Thyroid gland (tissue), 4 donors: Measurements from ENCODE around the gene ASIC4. TPM values are rescaled to one million over a fixed set of nuclear protein-coding genes. Genes with fewer than 3 reads are reported as not detected.

Source experiments
- DNase-seq, 2 donors: peaks; one replicate each; pipeline ENCODE4 v3.0.0-alpha.2; 2019
- H3K27ac ChIP-seq, 3 donors: fragments of 200-600 bp; sonication (generic); 1 replicate in 2 of 3; 2 replicates in 1 of 3; pipeline ENCODE4 v1.5.1; 2016 to 2019; ENCODE audit warnings: mild to moderate bottlenecking in 1 of 3, moderate library complexity in 1 of 3
- H3K27me3 ChIP-seq: fragments of 200-600 bp; sonication (generic); one replicate; pipeline ENCODE4 v1.5.1; 2019
- H3K36me3 ChIP-seq, 2 donors: fragments of 200-600 bp; sonication (generic); one replicate each; pipeline ENCODE4 v1.5.1; 2016 to 2019
- H3K4me1 ChIP-seq, 2 donors: fragments of 200-600 bp; sonication (generic); one replicate each; pipeline ENCODE4 v1.5.1; 2017 to 2019
- H3K4me3 ChIP-seq, 3 donors: fragments of 200-600 bp; sonication (generic); replicated peaks in 1 of 3; 1 replicate in 2 of 3; 2 replicates in 1 of 3; pipeline ENCODE4 v1.5.1; 2016; ENCODE audit warnings: mild to moderate bottlenecking in 1 of 3
- H3K9me3 ChIP-seq: fragments of 200-600 bp; sonication (generic); one replicate; pipeline ENCODE4 v1.5.1; 2017
- POLR2A ChIP-seq, 2 donors: fragments of 450-650 bp; IDR thresholded peaks; one replicate each; pipeline ENCODE4 v1.6.1; 2017; ENCODE audit warnings: antibody characterized with exemption in 2 of 2, mild to moderate bottlenecking in 2 of 2, moderate library complexity in 1 of 2
- WGBS, 2 donors: methylation state at CpG; one replicate each; pipeline ENCODE4 v1.1.5; 2017; 5-methylcytosine and 5-hydroxymethylcytosine counted together
- intact Hi-C: fragments of 100-400 bp; cut with DNase I; formaldehyde crosslinking; loops from one replicate; pipeline ENCODE4 v1.15.1; 2023
- total RNA-seq, 4 donors: library from RNA; depleted of rRNA; stranded (reverse); fragments of >200 nt; gene quantifications; one replicate each; pipeline ENCODE4 v1.2.3, GENCODE V29; 2016
- TF ChIP-seq, protein P1 (sequence below), 6 experiments: fragments of 200-600 bp in 3 of 6; fragments of 450-650 bp in 3 of 6; sonication (generic) in 3 of 6; IDR thresholded peaks; one replicate each; pipeline ENCODE4 v1.5.1; 2016 to 2019; ENCODE audit warnings: antibody characterized with exemption in 6 of 6, mild to moderate bottlenecking in 2 of 6, inconsistent platforms in 1 of 6, moderate library complexity in 1 of 6

The ASIC4 gene
- total RNA-seq, 4 donors from 2014 or later: not detected

DNA sequence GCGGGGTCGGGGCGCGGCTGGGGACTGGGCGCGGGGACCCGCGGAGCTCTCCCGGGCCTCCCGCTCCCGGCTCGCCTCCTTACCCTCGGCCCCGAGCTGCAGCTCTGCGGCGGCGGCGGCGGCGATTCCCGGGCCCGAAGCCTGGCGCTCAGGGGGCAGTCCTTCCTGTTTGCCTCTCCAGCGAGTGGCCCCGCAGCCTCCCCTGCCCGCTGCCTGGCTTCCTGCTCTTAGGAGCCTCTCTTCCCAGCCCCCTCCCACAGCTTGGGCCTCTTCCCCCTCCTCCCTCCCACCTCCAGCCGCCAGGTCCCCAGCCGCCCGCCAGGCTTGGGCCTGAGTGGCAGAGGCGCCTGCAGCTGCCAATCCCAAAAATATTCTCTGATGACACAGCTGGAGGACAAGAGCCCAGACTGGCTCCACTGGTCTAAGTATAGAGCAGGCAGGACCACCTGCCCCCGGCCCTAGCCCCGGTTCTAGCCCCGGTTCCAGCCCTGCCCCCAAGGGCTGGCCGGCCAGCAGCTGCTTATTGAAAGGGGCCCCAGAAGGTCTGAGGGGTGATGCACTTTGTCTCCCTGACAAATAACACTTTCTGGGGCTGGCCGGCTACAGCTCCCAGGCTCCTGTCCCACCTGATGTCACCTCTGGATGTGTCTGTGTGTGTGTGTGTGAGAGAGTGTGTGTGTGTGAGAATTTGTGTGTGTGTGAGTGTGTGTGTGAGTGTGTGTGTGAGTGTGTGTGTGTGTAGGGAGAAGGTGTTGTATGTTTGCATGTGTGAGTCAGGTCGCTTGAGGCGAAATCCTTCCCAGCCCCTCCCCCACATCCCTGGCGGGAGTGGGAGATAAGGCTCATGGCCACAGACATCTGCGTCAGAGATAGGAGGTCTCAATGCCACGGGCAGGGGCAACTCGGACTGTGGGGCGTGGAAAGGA lies 57.3 kb downstream of the ASIC4 start, which contains the start of gene OBSL1:
TSS of gene OBSL1 (minus strand) at position 229 of the 926 bp plus-strand sequence. CDS start 307 bp downstream, outside the sequence.
- peak within 1 kb of the TSS; percentile 50 to 77 (median 66) for H3K4me3 ChIP-seq
- intact Hi-C loops: no loop called here
- TF ChIP-seq, protein P1, sequence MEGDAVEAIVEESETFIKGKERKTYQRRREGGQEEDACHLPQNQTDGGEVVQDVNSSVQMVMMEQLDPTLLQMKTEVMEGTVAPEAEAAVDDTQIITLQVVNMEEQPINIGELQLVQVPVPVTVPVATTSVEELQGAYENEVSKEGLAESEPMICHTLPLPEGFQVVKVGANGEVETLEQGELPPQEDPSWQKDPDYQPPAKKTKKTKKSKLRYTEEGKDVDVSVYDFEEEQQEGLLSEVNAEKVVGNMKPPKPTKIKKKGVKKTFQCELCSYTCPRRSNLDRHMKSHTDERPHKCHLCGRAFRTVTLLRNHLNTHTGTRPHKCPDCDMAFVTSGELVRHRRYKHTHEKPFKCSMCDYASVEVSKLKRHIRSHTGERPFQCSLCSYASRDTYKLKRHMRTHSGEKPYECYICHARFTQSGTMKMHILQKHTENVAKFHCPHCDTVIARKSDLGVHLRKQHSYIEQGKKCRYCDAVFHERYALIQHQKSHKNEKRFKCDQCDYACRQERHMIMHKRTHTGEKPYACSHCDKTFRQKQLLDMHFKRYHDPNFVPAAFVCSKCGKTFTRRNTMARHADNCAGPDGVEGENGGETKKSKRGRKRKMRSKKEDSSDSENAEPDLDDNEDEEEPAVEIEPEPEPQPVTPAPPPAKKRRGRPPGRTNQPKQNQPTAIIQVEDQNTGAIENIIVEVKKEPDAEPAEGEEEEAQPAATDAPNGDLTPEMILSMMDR (IDR thresholded peaks at IDR 0.05): peak in 1 of 6 experiments; percentile 9
- peak in 1 of 2 donors; percentile 61 for TF ChIP-seq POLR2A (IDR thresholded peaks at IDR 0.05)
- peak; percentile 87 to 91 for DNase-seq
- no peaks in the 10 kb centered on the region for H3K9me3 ChIP-seq
- 18 to 25% methylated on average over 18 to 27 of the region's 42 CpGs for WGBS, 2 donors
- H3K36me3 ChIP-seq: peaks cover 0 to 2% of the 10 kb centered on the region in 2 donors
- no peaks in the 10 kb centered on the region for H3K27me3 ChIP-seq
- peak within 1 kb of the TSS; percentile 38 to 78 (median 77) for H3K27ac ChIP-seq
- H3K4me1 ChIP-seq: peaks cover 31 to 43% of the 10 kb centered on the region in 2 donors

DNA sequence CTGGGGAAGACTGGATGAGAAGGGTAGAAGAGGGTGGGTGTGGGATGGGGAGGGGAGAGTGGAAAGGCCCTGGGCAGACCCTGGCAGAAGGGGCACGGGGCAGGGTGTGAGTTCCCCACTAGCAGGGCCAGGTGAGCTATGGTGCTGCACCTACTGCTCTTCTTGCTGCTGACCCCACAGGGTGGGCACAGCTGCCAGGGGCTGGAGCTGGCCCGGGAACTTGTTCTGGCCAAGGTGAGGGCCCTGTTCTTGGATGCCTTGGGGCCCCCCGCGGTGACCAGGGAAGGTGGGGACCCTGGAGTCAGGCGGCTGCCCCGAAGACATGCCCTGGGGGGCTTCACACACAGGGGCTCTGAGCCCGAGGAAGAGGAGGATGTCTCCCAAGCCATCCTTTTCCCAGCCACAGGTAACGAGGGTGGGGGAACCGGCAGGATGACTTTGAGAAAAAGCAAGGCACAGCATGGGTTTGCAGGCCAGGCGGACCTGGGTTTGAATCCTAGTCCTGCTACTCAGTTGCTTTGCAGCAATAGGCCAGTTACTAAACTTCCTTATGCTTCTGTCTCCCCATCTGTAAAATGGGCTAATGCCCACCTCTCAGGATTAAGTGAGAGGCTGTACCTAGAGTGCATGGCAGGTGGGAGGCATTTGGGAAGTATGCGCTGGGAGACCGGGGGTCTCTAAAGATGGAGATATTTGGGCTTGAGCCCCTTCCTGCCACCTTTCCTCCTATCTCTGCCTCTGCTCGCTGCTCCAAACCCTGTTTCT lies 58.1 kb downstream of the ASIC4 start, which contains the start of gene INHA:
TSS of gene INHA (plus strand) at position 74 of the 765 bp plus-strand sequence. CDS start at position 139, 65 bp downstream.
- DNase-seq: no peak
- H3K36me3 ChIP-seq: no peaks in the 10 kb centered on the region
- peak within 1 kb of the TSS; percentile 38 to 78 (median 77) for H3K27ac ChIP-seq
- TF ChIP-seq, protein P1 (IDR thresholded peaks at IDR 0.05): no peak
- no peak for TF ChIP-seq POLR2A (IDR thresholded peaks at IDR 0.05)
- H3K9me3 ChIP-seq: no peaks in the 10 kb centered on the region
- peaks cover 35 to 50% of the 10 kb centered on the region in 2 donors for H3K4me1 ChIP-seq
- peak within 1 kb of the TSS; percentile 50 to 77 (median 66) for H3K4me3 ChIP-seq
- intact Hi-C loops: no loop called here
- 86 to 89% methylated on average over 12 to 13 of the region's 13 CpGs for WGBS, 2 donors
- no peaks in the 10 kb centered on the region for H3K27me3 ChIP-seq

DNA sequence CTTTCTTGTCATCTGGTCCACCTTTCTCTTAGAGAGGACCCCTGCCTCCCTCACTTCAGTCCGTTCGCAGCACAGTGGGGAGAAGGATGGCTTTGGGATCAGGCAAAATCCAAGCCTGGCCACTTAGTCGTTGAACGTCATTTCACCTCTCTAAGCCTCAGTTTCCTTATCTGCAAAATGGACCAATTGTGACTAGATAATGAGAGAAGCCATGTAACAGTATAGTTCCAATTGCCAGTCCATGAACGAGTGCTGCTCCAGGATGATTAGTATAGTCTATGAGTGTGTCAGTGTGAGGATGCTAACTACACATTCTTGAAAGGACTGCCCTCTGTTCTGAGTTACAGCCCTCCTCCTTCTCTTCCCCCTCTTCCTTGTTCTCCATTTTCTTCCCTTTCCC lies 58.9 kb downstream of the ASIC4 start:
- no peaks in the 10 kb centered on the region for H3K9me3 ChIP-seq
- H3K36me3 ChIP-seq: no peaks in the 10 kb centered on the region
- TF ChIP-seq POLR2A (IDR thresholded peaks at IDR 0.05): no peak
- TF ChIP-seq, protein P1 (IDR thresholded peaks at IDR 0.05): no peak
- intact Hi-C loops: no loop called here
- peaks cover 42 to 57% of the 10 kb centered on the region in 2 donors for H3K4me1 ChIP-seq
- no peak for DNase-seq
- WGBS, 2 donors: 84% methylated on average over 5 of the region's 5 CpGs
- H3K27ac ChIP-seq: peak overlapping the region in 1 of 3 donors; percentile 3
- H3K27me3 ChIP-seq: no peaks in the 10 kb centered on the region
- H3K4me3 ChIP-seq: no peak overlapping the region

DNA sequence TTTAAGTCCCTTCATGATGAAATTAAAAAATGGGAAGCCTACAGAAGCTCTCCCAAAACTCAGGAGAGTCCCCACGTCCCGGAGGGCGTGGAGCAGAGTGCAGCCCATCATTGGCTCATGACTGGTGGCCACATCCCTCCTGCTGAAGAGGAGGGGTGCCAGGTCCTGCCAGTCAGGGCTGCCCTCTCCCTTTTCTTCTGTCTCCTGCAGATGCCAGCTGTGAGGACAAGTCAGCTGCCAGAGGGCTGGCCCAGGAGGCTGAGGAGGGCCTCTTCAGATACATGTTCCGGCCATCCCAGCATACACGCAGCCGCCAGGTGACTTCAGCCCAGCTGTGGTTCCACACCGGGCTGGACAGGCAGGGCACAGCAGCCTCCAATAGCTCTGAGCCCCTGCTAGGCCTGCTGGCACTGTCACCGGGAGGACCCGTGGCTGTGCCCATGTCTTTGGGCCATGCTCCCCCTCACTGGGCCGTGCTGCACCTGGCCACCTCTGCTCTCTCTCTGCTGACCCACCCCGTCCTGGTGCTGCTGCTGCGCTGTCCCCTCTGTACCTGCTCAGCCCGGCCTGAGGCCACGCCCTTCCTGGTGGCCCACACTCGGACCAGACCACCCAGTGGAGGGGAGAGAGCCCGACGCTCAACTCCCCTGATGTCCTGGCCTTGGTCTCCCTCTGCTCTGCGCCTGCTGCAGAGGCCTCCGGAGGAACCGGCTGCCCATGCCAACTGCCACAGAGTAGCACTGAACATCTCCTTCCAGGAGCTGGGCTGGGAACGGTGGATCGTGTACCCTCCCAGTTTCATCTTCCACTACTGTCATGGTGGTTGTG lies 60.4 kb downstream of the ASIC4 start:
- H3K27ac ChIP-seq: peak overlapping the region; percentile 83 to 87 (median 86)
- H3K27me3 ChIP-seq: no peaks in the 10 kb centered on the region
- TF ChIP-seq, protein P1 (IDR thresholded peaks at IDR 0.05): no peak
- TF ChIP-seq POLR2A (IDR thresholded peaks at IDR 0.05): peak in 1 of 2 donors; percentile 64
- H3K9me3 ChIP-seq: no peaks in the 10 kb centered on the region
- H3K4me3 ChIP-seq: no peak overlapping the region
- WGBS, 2 donors: 54 to 78% methylated on average over 14 to 19 of the region's 22 CpGs
- peaks cover 56 to 71% of the 10 kb centered on the region in 2 donors for H3K4me1 ChIP-seq
- intact Hi-C loops: no loop called here
- no peaks in the 10 kb centered on the region for H3K36me3 ChIP-seq
- peak; percentile 88 to 89 for DNase-seq
